GM19035 (cell line): ENCODE results near the gene RNASE8.

Experiments
- ATAC-seq: cut with Tn5 transposase; IDR thresholded peaks from one replicate; pipeline ENCODE4 v1.9.1; 2021; ENCODE audit not compliant: unreplicated experiment

The RNASE8 gene

GRCh38 chr14:21050597-21050996 lies 7.0 kb upstream of the RNASE8 start:
- ATAC-seq: no peak

GRCh38 chr14:21053184-21054122 lies 4.2 kb upstream of the RNASE8 start:
- no peak for ATAC-seq

DNA sequence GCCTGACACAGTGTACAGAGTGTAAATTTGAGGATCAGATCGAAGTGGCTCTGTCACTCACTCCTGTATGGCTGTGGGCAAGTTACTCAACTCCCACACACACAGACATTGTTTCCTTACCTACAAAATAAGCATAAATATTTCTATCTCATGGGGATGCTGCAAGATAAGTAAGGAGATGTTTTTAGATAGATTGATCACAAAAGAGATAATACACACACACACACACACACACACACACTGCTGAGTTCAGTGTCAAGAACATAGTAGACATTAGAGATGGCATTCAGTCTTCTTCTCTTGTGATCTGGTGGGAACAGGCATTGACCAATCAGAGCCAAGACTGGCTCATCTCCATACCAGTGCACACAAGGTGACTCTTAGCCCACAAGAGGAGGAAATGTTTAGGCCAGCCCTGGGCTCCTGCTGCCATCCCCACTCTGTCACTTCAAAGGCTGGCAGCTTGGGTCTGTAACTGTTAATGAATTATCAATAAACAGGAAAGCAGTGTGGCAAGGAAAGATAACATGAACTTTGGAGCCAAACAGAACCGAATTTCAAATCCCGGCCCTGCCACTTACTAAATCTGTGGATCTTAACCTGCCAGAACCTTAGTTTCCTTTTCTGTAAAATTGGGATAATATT lies 3.4 kb upstream of the RNASE8 start:
- ATAC-seq: no peak

DNA sequence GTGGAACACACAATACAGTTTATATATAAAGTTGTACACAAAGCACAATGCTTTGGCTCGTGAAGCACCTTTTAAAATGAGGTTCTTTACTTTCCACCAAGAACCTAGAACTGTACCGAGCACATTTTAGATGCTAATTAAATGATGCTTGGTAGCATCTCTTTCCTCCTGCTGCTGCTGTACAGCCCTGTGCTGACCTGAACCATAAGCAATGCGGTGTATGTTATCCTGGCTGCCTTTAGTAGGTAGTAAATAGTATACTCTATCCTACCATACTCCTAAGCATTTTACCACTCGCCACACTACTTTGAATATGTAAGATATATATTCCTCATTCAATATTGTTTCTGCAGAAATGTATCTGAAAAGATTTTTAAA lies 2.9 kb upstream of the RNASE8 start:
- no peak for ATAC-seq

DNA sequence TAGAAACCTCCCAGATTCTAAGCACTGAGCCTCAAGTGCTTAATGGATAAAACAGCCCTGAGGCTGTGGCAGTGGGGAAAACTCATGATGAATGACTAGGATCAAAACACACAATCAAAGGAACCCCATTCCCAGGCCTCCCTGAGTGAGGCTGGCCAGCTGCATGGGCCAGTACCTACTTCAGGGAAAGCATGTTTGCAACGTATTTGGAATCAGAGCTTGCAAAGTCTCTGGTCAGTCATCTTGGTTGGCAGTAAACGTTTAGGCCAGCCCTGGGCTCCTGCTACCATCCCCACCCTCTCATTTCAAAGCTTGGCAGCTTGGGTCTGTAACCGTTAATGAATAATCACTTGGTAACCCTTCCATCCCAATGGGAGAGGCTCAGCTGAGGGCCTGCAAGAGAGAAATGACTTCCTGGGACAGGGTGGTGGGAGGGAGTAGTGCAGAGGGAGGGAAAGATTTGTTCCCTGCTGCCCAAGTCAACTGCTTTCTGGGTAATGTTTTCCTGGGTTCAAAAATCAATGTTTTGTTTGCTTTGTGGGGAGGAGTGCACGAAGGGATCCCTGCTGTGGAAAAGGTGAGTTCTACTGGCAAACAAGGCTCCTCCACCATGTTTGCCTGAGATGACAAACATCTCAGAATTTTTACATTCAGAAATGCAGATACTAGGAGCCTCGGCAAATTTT lies 2.0 kb upstream of the RNASE8 start:
- no peak for ATAC-seq

GRCh38 chr14:21056520-21057163 lies 980 bp upstream of the RNASE8 start:
- no peak for ATAC-seq

DNA sequence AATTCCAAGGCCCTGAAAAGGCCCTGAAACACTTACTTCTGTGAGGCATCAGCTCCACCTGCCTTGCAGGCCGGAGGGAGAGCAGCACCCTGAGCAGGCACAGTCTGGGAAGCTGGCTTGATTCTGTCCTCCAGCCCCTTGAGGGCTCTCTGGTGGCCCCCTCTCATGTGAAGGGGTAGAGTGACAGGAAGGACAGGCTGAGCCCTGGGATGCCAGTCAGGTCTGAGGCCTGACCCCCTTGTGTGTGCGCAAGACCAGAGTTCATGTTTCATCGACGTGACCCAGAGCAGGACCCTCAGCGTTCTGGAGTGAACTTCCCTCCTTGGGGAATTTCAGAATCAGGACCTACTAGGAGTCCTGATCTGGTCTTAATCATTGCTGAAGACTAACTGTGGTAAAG lies 1.3 kb downstream of the RNASE8 start:
- ATAC-seq: no peak

GRCh38 chr14:21059842-21060613 lies 2.4 kb downstream of the RNASE8 start:
- no peak for ATAC-seq

DNA sequence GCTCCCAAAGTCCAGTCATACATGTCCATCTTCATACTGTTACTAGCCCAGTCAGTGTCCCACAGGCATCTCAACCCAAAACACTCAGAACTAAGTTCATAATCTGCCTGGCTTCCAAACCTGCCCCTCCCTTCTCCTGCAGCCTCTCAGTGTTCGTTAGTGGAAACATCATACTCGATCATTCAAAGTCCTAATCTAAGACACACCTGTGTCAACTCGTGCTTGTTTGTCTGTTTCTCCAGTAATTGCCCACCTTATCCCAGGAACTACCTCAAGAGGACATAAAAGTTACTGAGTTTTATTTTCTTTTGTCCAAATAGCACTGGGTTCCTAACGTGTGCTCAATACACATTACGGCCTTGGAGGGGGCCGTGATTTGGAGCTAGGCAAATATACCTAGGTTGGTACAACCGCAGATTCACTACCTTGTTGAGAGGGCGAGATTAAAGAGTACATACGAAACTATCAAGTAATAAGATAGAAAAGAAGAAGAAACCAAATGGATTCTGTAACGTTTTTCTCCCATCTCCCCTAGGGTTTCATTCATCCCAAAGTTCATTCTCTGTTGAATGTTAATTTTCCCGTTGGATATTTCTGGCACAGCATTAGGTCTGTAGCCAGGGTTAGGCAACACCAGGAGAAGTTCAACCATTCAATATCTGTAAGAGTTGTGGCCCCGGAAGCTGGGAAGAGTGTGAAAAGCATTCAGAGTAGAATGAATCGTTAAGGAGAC lies 3.2 kb downstream of the RNASE8 start:
- ATAC-seq: no peak

GRCh38 chr14:21061347-21061668 lies 3.7 kb downstream of the RNASE8 start:
- no peak for ATAC-seq

DNA sequence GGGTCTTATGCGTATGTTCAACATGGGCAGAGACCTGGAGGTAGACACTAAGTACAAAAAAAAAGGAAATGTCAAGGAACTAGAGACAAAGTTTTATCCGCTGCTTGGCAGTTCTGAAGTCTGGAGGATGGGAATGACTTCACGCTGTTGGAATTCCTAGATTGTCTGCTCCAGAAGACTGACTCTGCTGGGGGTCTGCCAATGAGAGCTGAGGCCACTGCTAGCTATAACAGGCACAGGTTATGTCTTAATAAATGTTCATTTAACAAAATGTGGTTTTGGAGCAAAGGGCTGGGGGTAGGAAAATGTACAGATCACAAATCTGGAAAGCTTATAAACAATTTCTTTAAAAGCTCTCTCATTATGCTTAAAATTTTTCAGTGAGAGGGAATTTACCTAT lies 5.9 kb downstream of the RNASE8 start:
- ATAC-seq: no peak

GRCh38 chr14:21066882-21067502 lies 9.4 kb downstream of the RNASE8 start:
- no peak for ATAC-seq

DNA sequence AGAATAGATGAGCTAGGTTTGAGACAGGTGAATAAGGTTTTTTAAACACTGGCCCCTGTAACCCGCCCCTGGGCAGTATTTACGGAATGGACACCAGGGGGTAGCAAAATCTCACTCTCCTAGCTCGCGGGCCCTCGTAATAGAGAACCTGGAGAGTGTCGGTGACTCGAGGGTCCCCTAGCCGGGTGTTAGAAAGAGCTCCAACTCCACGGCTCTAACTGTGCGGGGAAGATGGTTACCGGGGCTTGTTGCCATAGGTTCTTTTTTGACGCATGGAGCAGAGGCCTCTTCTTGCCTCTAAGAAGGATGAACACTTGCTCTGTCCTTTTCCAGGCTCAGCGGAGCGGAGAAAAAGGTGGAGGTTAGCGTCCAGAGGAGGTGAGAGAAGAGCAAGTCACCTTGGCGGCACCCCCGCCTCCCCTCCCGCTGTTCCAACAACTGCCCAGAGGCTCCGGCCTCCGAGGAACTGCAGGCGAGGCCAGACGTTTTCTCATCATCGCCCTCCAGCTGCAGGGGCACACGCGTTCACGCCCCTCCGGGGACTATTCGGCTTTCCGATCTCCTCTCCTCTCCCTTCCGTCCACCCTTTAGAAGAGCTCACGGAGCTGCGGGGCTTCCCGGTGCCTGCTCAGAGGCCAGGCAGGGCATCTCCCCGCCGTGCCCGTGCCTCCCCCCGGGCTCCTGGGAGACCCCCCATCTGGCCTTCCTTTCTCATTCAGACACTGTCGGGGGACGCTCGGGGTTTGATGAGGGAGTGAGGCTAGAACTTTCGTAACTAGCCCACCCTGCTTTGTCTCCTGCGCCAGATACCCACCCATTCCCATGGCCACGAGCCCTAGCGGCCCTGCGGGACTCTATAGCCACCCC lies 11.1 kb downstream of the RNASE8 start:
- ATAC-seq: no peak

DNA sequence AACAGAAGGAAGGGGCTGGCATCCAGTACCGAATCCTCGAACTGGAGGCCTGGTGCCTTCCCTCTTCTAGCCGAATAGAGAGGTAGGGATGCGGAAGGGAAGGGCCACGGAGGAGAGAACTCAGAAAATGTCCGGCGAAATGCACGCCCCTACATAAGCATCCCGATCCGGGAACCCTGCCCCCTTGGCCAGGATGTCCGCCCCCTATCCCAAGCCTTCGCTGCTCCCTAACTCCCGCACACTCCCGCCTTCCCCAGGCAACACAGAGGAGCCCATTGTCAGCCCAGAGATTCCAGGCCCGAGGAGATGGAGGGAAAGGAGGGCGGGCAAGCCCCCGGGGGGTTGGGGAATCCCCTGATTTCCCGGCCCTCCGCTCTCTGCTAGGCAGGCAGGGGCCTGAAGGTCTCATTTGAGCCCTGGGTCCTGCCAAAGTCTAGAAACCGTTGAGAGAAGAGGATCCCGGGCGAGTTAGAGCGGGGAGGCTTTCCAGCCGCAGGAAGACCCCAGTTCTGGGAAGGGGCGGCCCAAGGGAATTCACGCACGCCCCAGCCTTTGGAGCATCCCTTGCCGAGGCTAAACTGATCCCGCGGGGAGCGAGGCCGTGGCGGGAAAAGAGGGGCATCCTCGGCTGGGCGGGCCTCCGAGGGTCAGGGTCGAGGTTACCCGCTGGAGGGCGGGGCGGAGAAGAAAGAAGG lies 11.9 kb downstream of the RNASE8 start:
- no peak for ATAC-seq

GRCh38 chr14:21070083-21070609 lies 12.5 kb downstream of the RNASE8 start, which contains the start of gene ARHGEF40:
ARHGEF40 (plus strand) TSS chr14:21070304; CDS start chr14:21070397, 93 bp downstream.
- no peak for ATAC-seq

GRCh38 chr14:21070610-21071224 lies 13.1 kb downstream of the RNASE8 start:
- ATAC-seq: peak; percentile 23
